Activated CD4-positive, alpha-beta T cell treated with anti-CD3 and anti-CD28 coated beads, Interleukin-2, amount 50 U/mL, for 4 hours (primary cell): ENCODE data around the gene CTU2.

Source experiments
- DNase-seq, 2 experiments: peaks; one replicate each; pipeline ENCODE4 v3.0.0-alpha.2; 2020

Gene CTU2

DNA sequence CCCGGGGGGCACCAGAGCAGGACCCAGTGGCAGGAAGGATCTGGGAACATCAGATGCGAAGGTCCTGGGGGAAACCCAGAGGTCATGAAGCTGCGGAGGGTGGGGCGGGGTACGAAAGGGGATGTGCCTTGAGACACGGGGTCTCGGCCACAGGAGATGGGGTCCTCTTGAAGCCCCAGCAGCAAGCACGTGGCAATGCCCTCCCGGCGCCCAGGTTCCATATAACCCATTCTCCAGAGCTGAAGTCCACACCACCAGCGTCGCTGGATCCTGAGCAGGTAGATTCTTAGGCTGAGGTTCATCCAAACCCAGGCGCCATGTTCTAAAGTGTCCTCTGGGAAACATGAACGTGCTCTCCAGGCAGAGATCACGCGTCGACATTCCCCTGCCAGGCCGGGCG lies 57.8 kb downstream of the CTU2 start:
- no peak for DNase-seq

DNA sequence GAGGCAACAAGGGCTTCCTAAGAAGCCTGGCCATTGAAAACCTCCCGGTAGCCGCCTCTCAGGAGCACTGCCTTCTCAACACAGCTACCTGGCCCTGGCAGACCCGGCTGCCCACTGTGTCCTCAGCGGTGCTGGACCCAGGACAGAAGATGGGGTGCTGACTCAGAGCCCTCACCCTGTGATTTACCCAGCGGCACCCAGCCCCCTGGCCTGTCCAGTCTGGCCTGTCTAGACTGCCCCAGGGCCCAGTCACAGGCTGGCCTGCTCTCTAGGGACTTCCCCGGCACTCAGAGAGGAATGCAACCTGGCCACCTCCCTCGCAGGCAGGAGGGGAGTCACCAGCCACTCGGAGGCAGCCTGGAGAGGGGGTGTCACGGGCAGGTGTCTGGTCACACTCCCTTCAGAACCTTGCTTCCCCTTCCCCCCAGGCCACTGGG lies 58.6 kb downstream of the CTU2 start:
- no peak for DNase-seq
